A673 (cell line): ENCODE results near the gene DIDO1.

Experiments
- EZH2 ChIP-seq: fragments of 200-600 bp; sonication (generic); IDR thresholded peaks from 2 replicates; pipeline ENCODE4 v1.6.1; 2017; ENCODE audit warnings: borderline replicate concordance, low read depth, mild to moderate bottlenecking, mixed read lengths, antibody characterized with exemption, low read length; ENCODE audit not compliant: poor library complexity, severe bottlenecking
- TF ChIP-seq, protein P1 (sequence below): fragments of 300-800, 200-600 bp; sonication (generic); conservative IDR thresholded peaks from 2 replicates; pipeline ENCODE4 v1.5.1; 2017; ENCODE audit warnings: low read depth, mild to moderate bottlenecking, antibody characterized with exemption, low read length, moderate library complexity, mixed read lengths

DNA sequence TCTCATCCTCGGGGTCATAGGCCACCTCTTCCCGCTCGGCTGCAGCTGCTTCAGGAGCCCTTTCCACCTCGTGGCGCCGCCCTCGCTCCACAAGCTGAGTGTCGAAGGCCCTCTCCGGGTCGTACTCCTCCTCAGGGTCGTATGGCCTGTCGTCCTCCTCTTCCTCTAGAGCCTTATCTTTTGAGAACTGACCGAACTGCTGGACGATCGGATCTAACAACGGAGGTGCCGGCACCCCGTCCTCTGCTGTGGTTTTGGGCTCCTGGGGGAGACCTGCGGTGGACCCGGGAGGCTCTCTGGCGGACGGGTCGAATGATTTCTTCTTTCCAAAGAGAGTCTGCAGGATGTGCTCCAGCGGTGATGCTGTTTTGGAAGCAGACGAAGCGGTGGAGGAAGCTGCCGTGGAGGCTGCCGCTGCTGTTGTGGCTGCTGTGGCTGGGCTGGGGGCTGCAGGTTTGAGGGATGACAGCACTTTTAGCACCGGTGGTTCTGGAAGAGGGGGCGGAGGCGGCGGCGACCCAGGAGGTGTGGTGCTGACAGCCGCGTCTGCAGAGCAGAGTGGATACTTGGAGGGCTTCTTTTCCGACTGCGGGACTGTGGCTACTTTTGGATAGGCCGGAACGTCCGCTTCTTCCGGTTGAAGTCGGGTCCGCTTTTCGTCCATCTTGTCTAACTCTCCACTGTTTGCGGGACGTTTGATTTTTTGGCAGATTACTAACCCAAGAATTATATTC, 44.5 kb downstream of the DIDO1 start:
- TF ChIP-seq, protein P1, sequence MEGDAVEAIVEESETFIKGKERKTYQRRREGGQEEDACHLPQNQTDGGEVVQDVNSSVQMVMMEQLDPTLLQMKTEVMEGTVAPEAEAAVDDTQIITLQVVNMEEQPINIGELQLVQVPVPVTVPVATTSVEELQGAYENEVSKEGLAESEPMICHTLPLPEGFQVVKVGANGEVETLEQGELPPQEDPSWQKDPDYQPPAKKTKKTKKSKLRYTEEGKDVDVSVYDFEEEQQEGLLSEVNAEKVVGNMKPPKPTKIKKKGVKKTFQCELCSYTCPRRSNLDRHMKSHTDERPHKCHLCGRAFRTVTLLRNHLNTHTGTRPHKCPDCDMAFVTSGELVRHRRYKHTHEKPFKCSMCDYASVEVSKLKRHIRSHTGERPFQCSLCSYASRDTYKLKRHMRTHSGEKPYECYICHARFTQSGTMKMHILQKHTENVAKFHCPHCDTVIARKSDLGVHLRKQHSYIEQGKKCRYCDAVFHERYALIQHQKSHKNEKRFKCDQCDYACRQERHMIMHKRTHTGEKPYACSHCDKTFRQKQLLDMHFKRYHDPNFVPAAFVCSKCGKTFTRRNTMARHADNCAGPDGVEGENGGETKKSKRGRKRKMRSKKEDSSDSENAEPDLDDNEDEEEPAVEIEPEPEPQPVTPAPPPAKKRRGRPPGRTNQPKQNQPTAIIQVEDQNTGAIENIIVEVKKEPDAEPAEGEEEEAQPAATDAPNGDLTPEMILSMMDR: no peak
- TF ChIP-seq EZH2: no peak
